Activated naive CD4-positive, alpha-beta T cell treated with anti-CD3 and anti-CD28 coated beads, Interleukin-2, amount 50 U/mL, for 72 hours (primary cell): Measurements from ENCODE around the gene PRAMEF12. TPM values are rescaled to one million over a fixed set of nuclear protein-coding genes. Genes with fewer than 3 reads are reported as not detected.
"Not testable (repeated sequence)": the region's sequence is repeated elsewhere in the genome, so short reads cannot be mapped to it uniquely, and the experiment has no call there.

ENCODE experiments used
- ATAC-seq, 2 donors: fragments of 150-1000 bp; cut with Tn5 transposase; 2 replicates each; pipeline ENCODE4 v1.10.0; 2021; ENCODE audit warnings: mild to moderate bottlenecking in 2 of 2, moderate library complexity in 2 of 2
- DNase-seq, 2 donors: peaks; one replicate each; pipeline ENCODE4 v3.0.0; 2021 to 2022; ENCODE audit warnings: low spot score in 2 of 2
- H3K27ac Mint-ChIP-seq, 2 donors: one replicate each; pipeline ENCODE4 v1.8.0; 2022; ENCODE audit warnings: mild to moderate bottlenecking in 2 of 2, mixed read lengths in 2 of 2
- H3K36me3 Mint-ChIP-seq, 2 donors: one replicate each; pipeline ENCODE4 v1.8.0; 2022; ENCODE audit warnings: mixed read lengths in 2 of 2
- H3K9me3 Mint-ChIP-seq, 2 donors: one replicate each; pipeline ENCODE4 v1.8.0; 2022; ENCODE audit warnings: mixed read lengths in 2 of 2
- total RNA-seq, 2 donors: library from RNA; stranded (reverse); gene quantifications; one replicate each; pipeline ENCODE4 v1.2.3, GENCODE V29; 2022

Gene PRAMEF12
- not detected for total RNA-seq

GRCh38 chr1:12773438-12773837 is at the start of gene PRAMEF12:
PRAMEF12 (plus strand) TSS chr1:12773738; CDS start chr1:12774868, 1,130 bp downstream.
- DNase-seq (no peak), ATAC-seq (no peak)
- H3K36me3 Mint-ChIP-seq, result no peaks in the 10 kb centered on the region
- H3K9me3 Mint-ChIP-seq, result no peaks in the 10 kb centered on the region
- H3K27ac Mint-ChIP-seq, result peak within 1 kb of the TSS in 1 of 2 donors; percentile 46

GRCh38 chr1:12728391-12728790 is 45.1 kb upstream of the PRAMEF12 start:
- Mint-ChIP-seq H3K36me3 (peaks cover 0 to 9% of the 10 kb centered on the region in 2 donors), H3K27ac (no peak overlapping the region), H3K9me3 (peaks cover 0 to 13% of the 10 kb centered on the region in 2 donors)
- ATAC-seq (no peak), DNase-seq (no peak)

GRCh38 chr1:12730156-12730555 is 43.4 kb upstream of the PRAMEF12 start:
- ATAC-seq, result no peak
- H3K9me3 Mint-ChIP-seq, result peaks cover 0 to 16% of the 10 kb centered on the region in 2 donors
- no peak overlapping the region for H3K27ac Mint-ChIP-seq
- DNase-seq, result no peak
- peaks cover 0 to 16% of the 10 kb centered on the region in 2 donors for H3K36me3 Mint-ChIP-seq

- H3K27ac Mint-ChIP-seq, ATAC-seq, DNase-seq: not testable (repeated sequence)
- Mint-ChIP-seq H3K9me3 (peaks cover 4 to 20% of the 10 kb centered on the region in 2 donors), H3K36me3 (peaks cover 0 to 20% of the 10 kb centered on the region in 2 donors)
Measured at GRCh38 chr1:12731084-12731483, 42.5 kb upstream of the PRAMEF12 start.

- ATAC-seq, result no peak
- no peak overlapping the region for H3K27ac Mint-ChIP-seq
- DNase-seq, result no peak
- peaks cover 0 to 30% of the 10 kb centered on the region in 2 donors for H3K36me3 Mint-ChIP-seq
- peaks cover 10 to 30% of the 10 kb centered on the region in 2 donors for H3K9me3 Mint-ChIP-seq
Measured at GRCh38 chr1:12734651-12735050, 38.9 kb upstream of the PRAMEF12 start.

GRCh38 chr1:12738934-12739333 is 34.6 kb upstream of the PRAMEF12 start:
- ATAC-seq (no peak), DNase-seq (no peak)
- H3K27ac Mint-ChIP-seq, result no peak overlapping the region
- H3K36me3 Mint-ChIP-seq, result peaks cover 0 to 16% of the 10 kb centered on the region in 2 donors
- H3K9me3 Mint-ChIP-seq, result peaks cover 10 to 14% of the 10 kb centered on the region in 2 donors

GRCh38 chr1:12739613-12740012 is 33.9 kb upstream of the PRAMEF12 start:
- Mint-ChIP-seq H3K27ac (no peak overlapping the region), H3K36me3 (peaks cover 0 to 15% of the 10 kb centered on the region in 2 donors), H3K9me3 (peaks cover 10 to 14% of the 10 kb centered on the region in 2 donors)
- DNase-seq, result no peak
- ATAC-seq, result no peak

GRCh38 chr1:12741946-12742345 is 31.6 kb upstream of the PRAMEF12 start:
- H3K9me3 Mint-ChIP-seq, result peaks cover 2 to 7% of the 10 kb centered on the region in 2 donors
- H3K27ac Mint-ChIP-seq, result no peak overlapping the region
- peaks cover 0 to 1% of the 10 kb centered on the region in 2 donors for H3K36me3 Mint-ChIP-seq
- no peak for ATAC-seq
- DNase-seq, result no peak

GRCh38 chr1:12745126-12745991 is 28.2 kb upstream of the PRAMEF12 start:
- no peak overlapping the region for H3K27ac Mint-ChIP-seq
- H3K9me3 Mint-ChIP-seq, result peaks cover 20 to 24% of the 10 kb centered on the region in 2 donors
- ATAC-seq (peak in 1 of 2 donors; percentile 28), DNase-seq (no peak)
- H3K36me3 Mint-ChIP-seq, result peaks cover 17 to 20% of the 10 kb centered on the region in 2 donors

- Mint-ChIP-seq H3K36me3 (peaks cover 17 to 20% of the 10 kb centered on the region in 2 donors), H3K27ac (no peak within 1 kb of the TSS), H3K9me3 (peaks cover 23 to 24% of the 10 kb centered on the region in 2 donors)
- no peak for DNase-seq
- ATAC-seq, result peak in 1 of 2 donors; percentile 71
Measured at GRCh38 chr1:12745992-12746323, 27.6 kb upstream of the PRAMEF12 start, which contains the start of gene CFAP107. CFAP107 (plus strand) TSS chr1:12746200; CDS start chr1:12746431, 231 bp downstream.

GRCh38 chr1:12748778-12749355 is 24.7 kb upstream of the PRAMEF12 start:
- H3K36me3 Mint-ChIP-seq, result peaks cover 17 to 20% of the 10 kb centered on the region in 2 donors
- DNase-seq (no peak), ATAC-seq (no peak)
- no peak overlapping the region for H3K27ac Mint-ChIP-seq
- H3K9me3 Mint-ChIP-seq, result peaks cover 23 to 24% of the 10 kb centered on the region in 2 donors

- no peak for DNase-seq
- no peak overlapping the region for H3K27ac Mint-ChIP-seq
- peaks cover 0 to 5% of the 10 kb centered on the region in 2 donors for H3K9me3 Mint-ChIP-seq
Measured at GRCh38 chr1:12754738-12755137, 18.8 kb upstream of the PRAMEF12 start.

GRCh38 chr1:12756273-12756672 is 17.3 kb upstream of the PRAMEF12 start:
- ATAC-seq (no peak), DNase-seq (no peak)
- no peaks in the 10 kb centered on the region for H3K36me3 Mint-ChIP-seq
- no peak overlapping the region for H3K27ac Mint-ChIP-seq
- no peaks in the 10 kb centered on the region for H3K9me3 Mint-ChIP-seq

More at GRCh38 chr1:12754738-12755137, 18.8 kb upstream of the PRAMEF12 start:
- no peaks in the 10 kb centered on the region for H3K36me3 Mint-ChIP-seq
- ATAC-seq, result no peak

GRCh38 chr1:12756768-12757413 is 16.6 kb upstream of the PRAMEF12 start:
- Mint-ChIP-seq H3K9me3 (no peaks in the 10 kb centered on the region), H3K27ac (no peak overlapping the region), H3K36me3 (no peaks in the 10 kb centered on the region)
- ATAC-seq (no peak), DNase-seq (no peak)

GRCh38 chr1:12757836-12758235 is 15.7 kb upstream of the PRAMEF12 start:
- DNase-seq (no peak), ATAC-seq (no peak)
- H3K9me3 Mint-ChIP-seq, result no peaks in the 10 kb centered on the region
- H3K27ac Mint-ChIP-seq, result peak overlapping the region in 1 of 2 donors; percentile 12
- H3K36me3 Mint-ChIP-seq, result no peaks in the 10 kb centered on the region

- ATAC-seq, result no peak
- no peaks in the 10 kb centered on the region for H3K9me3 Mint-ChIP-seq
- no peaks in the 10 kb centered on the region for H3K36me3 Mint-ChIP-seq
- no peak for DNase-seq
- H3K27ac Mint-ChIP-seq, result no peak overlapping the region
Measured at GRCh38 chr1:12760256-12760795, 13.2 kb upstream of the PRAMEF12 start.

GRCh38 chr1:12761781-12762180 is 11.8 kb upstream of the PRAMEF12 start:
- DNase-seq (no peak), ATAC-seq (no peak)
- Mint-ChIP-seq H3K27ac (no peak overlapping the region), H3K36me3 (no peaks in the 10 kb centered on the region), H3K9me3 (no peaks in the 10 kb centered on the region)
